GM18498 (cell line): ENCODE results near the gene APOL2.
"Not testable (repeated sequence)": the region's sequence is repeated elsewhere in the genome, so short reads cannot be mapped to it uniquely, and the experiment has no call there.

Source experiments
- ATAC-seq: cut with Tn5 transposase; IDR thresholded peaks from one replicate; pipeline ENCODE4 v1.9.1; 2021; ENCODE audit warnings: mild to moderate bottlenecking, moderate library complexity; ENCODE audit not compliant: unreplicated experiment

The APOL2 gene

GRCh38 chr22:36263216-36263673 is 23.9 kb upstream of the APOL2 start:
- not testable (repeated sequence) for ATAC-seq

- ATAC-seq: not testable (repeated sequence)
Measured at GRCh38 chr22:36262307-36262706, 23.0 kb upstream of the APOL2 start.

GRCh38 chr22:36261675-36262074 is 22.3 kb upstream of the APOL2 start:
- not testable (repeated sequence) for ATAC-seq

GRCh38 chr22:36259615-36260300 is 20.4 kb upstream of the APOL2 start:
- no peak for ATAC-seq

- ATAC-seq: peak; percentile 52
Measured at GRCh38 chr22:36258701-36259614, 19.6 kb upstream of the APOL2 start.

- ATAC-seq: no peak
Measured at GRCh38 chr22:36257948-36258670, 18.8 kb upstream of the APOL2 start.

- no peak for ATAC-seq
Measured at GRCh38 chr22:36257308-36257707, 18.0 kb upstream of the APOL2 start.

- no peak for ATAC-seq
Measured at GRCh38 chr22:36256478-36256877, 17.2 kb upstream of the APOL2 start.

- ATAC-seq: not testable (repeated sequence)
Measured at GRCh38 chr22:36255572-36255971, 16.2 kb upstream of the APOL2 start.

- ATAC-seq: no peak
Measured at GRCh38 chr22:36253523-36254490, 14.5 kb upstream of the APOL2 start.

- ATAC-seq: peak; percentile 68
Measured at GRCh38 chr22:36252754-36253522, 13.6 kb upstream of the APOL2 start, which contains the start of gene APOL1. APOL1 (plus strand) TSS chr22:36253133; CDS start chr22:36254956, 1,823 bp downstream.

GRCh38 chr22:36251979-36252608 is 12.8 kb upstream of the APOL2 start:
- ATAC-seq: not testable (repeated sequence)

- not testable (repeated sequence) for ATAC-seq
Measured at GRCh38 chr22:36250292-36250960, 11.1 kb upstream of the APOL2 start.

- ATAC-seq: no peak
Measured at GRCh38 chr22:36249160-36249559, 9.8 kb upstream of the APOL2 start.

GRCh38 chr22:36247955-36248354 is 8.6 kb upstream of the APOL2 start:
- no peak for ATAC-seq

GRCh38 chr22:36246718-36247117 is 7.4 kb upstream of the APOL2 start:
- ATAC-seq: no peak

GRCh38 chr22:36245805-36246356 is 6.6 kb upstream of the APOL2 start:
- no peak for ATAC-seq
